GM23248 (cell line): ENCODE measurements around the gene ANAPC1.

ENCODE experiments used
- EZH2 ChIP-seq: fragments of 200-600 bp; sonication (generic); IDR thresholded peaks from 2 replicates; pipeline ENCODE4 v1.6.1; 2018; ENCODE audit warnings: antibody characterized with exemption, mild to moderate bottlenecking; ENCODE audit not compliant: insufficient read depth, poor library complexity, severe bottlenecking
- EZH2phosphoT487 ChIP-seq: fragments of 200-600 bp; sonication (generic); IDR thresholded peaks from 2 replicates; pipeline ENCODE4 v1.6.1; 2018; ENCODE audit warnings: antibody characterized with exemption, moderate library complexity, mild to moderate bottlenecking, low read depth; ENCODE audit not compliant: insufficient read depth

DNA sequence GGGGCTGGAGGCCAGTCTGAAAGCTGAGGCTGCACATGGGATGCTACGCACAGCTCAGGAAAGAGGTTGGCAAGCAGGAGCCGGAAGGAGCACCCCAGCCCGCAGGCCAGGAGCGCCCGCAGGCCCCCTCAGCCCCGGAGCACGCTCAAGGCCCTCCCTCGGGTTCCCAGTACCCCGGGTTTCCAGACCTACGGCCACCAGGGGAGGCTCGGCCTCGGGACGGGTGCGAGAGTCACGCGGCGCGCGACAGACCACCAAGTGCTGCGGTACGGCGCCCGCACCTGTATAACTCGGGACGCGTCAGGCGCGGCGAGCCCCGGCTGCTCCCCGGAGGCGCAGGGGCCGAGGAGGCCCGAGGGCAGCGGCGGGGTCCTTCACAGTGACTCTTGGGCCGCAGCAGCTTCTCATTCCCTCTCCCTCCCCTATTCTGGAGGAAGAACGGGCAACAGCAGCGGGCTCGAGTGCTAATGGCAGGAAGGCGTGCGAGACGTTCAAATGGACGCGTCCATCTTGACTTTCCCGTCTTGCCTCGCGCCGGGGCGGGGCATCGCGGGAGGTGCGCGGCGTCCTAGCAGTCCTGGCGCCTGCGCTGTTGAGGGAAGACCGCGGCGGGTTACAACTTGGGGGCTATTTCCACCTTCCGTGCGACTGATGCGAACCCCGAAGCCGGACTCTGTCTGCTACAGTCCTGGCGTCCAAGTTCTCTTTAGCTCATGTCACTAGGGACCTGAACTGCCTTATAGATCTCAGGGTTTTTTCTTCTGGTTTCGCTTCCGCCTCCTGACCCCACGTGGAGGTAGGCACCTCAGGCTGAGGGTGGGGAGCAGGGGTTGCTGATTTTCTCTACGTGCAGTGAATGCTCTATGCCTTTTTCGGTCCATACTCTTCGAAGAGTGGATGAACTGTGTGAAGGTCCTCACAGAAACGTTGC is at the start of gene ANAPC1:
- TF ChIP-seq EZH2phosphoT487: no peak
- no peak for TF ChIP-seq EZH2
